ENCODE results near the gene EFNB2. TPM values are rescaled to one million over a fixed set of nuclear protein-coding genes. Genes with fewer than 3 reads are reported as not detected.

The EFNB2 gene
- total and polyA plus RNA-seq, 2 of the 13 experiments (the other 11 are each of a cell fraction or from before 2014, with no cell fraction given) = 0.11 to 0.20 TPM

GRCh38 chr13:106528718-106529414 lies 6.6 kb downstream of the EFNB2 start (continued):
- TF ChIP-seq HOXA3 (CRISPR knock-in tag; IDR thresholded peaks at IDR 0.05) = no peak

GRCh38 chr13:106527826-106528225 lies 7.6 kb downstream of the EFNB2 start:
- ChIA-PET POLR2A (no interaction called here), CTCF (ENCODE audit: low intra/inter-chr PET ratio, low total read pairs) (no interaction called here)
- FAIRE-seq (no peak), ATAC-seq (no peak), DNase-seq (ENCODE audit: low spot score) (no peak)
- no peak overlapping the region for H3K4me3 ChIP-seq (replicated peaks in 1 of 3; ENCODE audit: insufficient read depth in 1 of 3, low read depth in 2 of 3, low read length in 3 of 3)
- no TSS peak for BruUV-seq (replicated peaks)
- H3K9ac ChIP-seq (ENCODE audit: insufficient read depth, low read depth, low read length) = no peak overlapping the region
- 0% methylated on average over 2 of the region's 2 CpGs for WGBS (ENCODE audit: low lambda C conversion rate)
- no peaks in the 10 kb centered on the region for H3K4me1 ChIP-seq (ENCODE audit: insufficient read depth, low read length)
- H3K79me2 ChIP-seq (ENCODE audit: insufficient read depth, low read length) = no peaks in the 10 kb centered on the region
- H2AFZ ChIP-seq (ENCODE audit: low read length) = no peak overlapping the region
- H4K20me1 ChIP-seq (ENCODE audit: insufficient read depth, low read length) = no peaks in the 10 kb centered on the region
- H3K27ac ChIP-seq (ENCODE audit: extremely low read length, insufficient read depth, low read length) = no peak overlapping the region
- TF ChIP-seq SNAPC2 (CRISPR knock-in tag; IDR thresholded peaks at IDR 0.05) (no peak), NR2F6 (IDR thresholded peaks at IDR 0.05) (no peak), NR2F6 (CRISPR knock-in tag; IDR thresholded peaks at IDR 0.05) (no peak), ZBTB26 (CRISPR knock-in tag; IDR thresholded peaks at IDR 0.05; ENCODE audit: borderline replicate concordance) (no peak), ZSCAN22 (CRISPR knock-in tag; IDR thresholded peaks at IDR 0.05) (no peak), ZNF563 (CRISPR knock-in tag; IDR thresholded peaks at IDR 0.05) (no peak), ETS1 (CRISPR knock-in tag; IDR thresholded peaks at IDR 0.05) (no peak), HNRNPUL1 (IDR thresholded peaks at IDR 0.05; ENCODE audit: low read depth, low read length) (no peak), ZNF264 (CRISPR knock-in tag; IDR thresholded peaks at IDR 0.05) (no peak), PLRG1 (conservative IDR thresholded peaks at IDR 0.05) (no peak), HMGA1 (CRISPR knock-in tag; conservative IDR thresholded peaks at IDR 0.05) (no peak), SPEN (CRISPR knock-in tag; IDR thresholded peaks at IDR 0.05; ENCODE audit: low read depth) (no peak), ZNF367 (CRISPR knock-in tag; IDR thresholded peaks at IDR 0.05; ENCODE audit: borderline replicate concordance) (no peak), PAF1 (CRISPR knock-in tag; IDR thresholded peaks at IDR 0.05) (no peak), THRA (CRISPR knock-in tag; IDR thresholded peaks at IDR 0.05; ENCODE audit: borderline replicate concordance) (no peak), SRSF4 (IDR thresholded peaks at IDR 0.05; ENCODE audit: low read depth, low read length, poor library complexity, severe bottlenecking) (no peak)
- in situ Hi-C loops (cut with HindIII; ENCODE audit: extremely low pct_ligation_motif_present, low pct_unique_long_range_greater_than_20kb) (loop anchor here (25.0 kb wide), 2 partner anchors 1116 to 1966 kb away; no protein-coding TSS in a partner anchor), intact Hi-C loops (cut with micrococcal nuclease; ENCODE audit: unreplicated experiment) (no loop called here)
- H3K27me3 ChIP-seq (ENCODE audit: control insufficient read depth in 1 of 2, insufficient read depth in 2 of 2, low read length in 2 of 2) = no peaks in the 10 kb centered on the region; a peak in 1 of 5 replicates
- H3K4me2 ChIP-seq (ENCODE audit: low read depth, low read length) = no peak overlapping the region
- H3K36me3 ChIP-seq (replicated peaks in 1 of 2; ENCODE audit: control insufficient read depth in 1 of 2, insufficient read depth in 2 of 2, low read length in 2 of 2) = no peaks in the 10 kb centered on the region
- H3K9me3 ChIP-seq (ENCODE audit: low read length) = no peaks in the 10 kb centered on the region
